ENCODE results near the gene PPEF2.

- TF ChIP-seq CTCF (conservative IDR thresholded peaks at IDR 0.05) (no peak), EZH2 (IDR thresholded peaks at IDR 0.05; ENCODE audit: low read depth) (no peak)
Observed at GRCh38 chr4:75834095-75834771, 68.0 kb downstream of the PPEF2 start.

Data from PC-9 (cell line).